GM12801 (cell line): ENCODE data around the gene AIRE.

Source experiments
- CTCF ChIP-seq: IDR thresholded peaks from one replicate; pipeline ENCODE4 v1.5.1; 2011; ENCODE audit warnings: control low read depth; ENCODE audit not compliant: insufficient read length; ENCODE audit errors: extremely low read depth

The AIRE gene

GRCh38 chr21:44314561-44314960, 28.9 kb downstream of the AIRE start:
- no peak for TF ChIP-seq CTCF

- TF ChIP-seq CTCF = no peak
Measured at GRCh38 chr21:44315691-44316203, 30.1 kb downstream of the AIRE start.

GRCh38 chr21:44316277-44316900, 30.7 kb downstream of the AIRE start:
- no peak for TF ChIP-seq CTCF

GRCh38 chr21:44317241-44317782, 31.6 kb downstream of the AIRE start:
- TF ChIP-seq CTCF = no peak

GRCh38 chr21:44317871-44318270, 32.2 kb downstream of the AIRE start:
- TF ChIP-seq CTCF = no peak

GRCh38 chr21:44318489-44319285, 33.0 kb downstream of the AIRE start:
- TF ChIP-seq CTCF = no peak

GRCh38 chr21:44319407-44320065, 33.9 kb downstream of the AIRE start:
- no peak for TF ChIP-seq CTCF
